Hematopoietic multipotent progenitor cell treated with erythropoietin and hydrocortisone succinate and interleukin-3 and kit ligand, for 6 days (in vitro differentiated cells): ENCODE data around the gene BBS9.

Source experiments
- DNase-seq: peaks from one replicate; pipeline ENCODE4 v3.0.0-alpha.2; 2015

Gene BBS9

DNA sequence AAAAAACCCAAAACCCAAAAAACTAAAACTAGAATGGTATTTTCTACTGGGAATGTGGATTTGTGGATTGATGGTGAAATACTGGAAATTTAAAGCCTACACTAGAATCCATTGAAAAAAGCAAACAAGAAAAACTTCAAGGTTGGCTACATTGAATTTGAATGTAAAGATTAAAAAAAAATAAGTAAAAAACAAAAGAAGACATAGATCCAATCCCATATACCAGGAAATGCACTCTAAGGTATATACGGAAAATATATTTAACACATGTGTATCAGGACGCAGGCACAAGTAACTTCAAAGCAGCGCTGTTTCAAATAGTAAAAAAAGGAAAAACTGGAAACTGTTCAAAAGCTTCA lies 754 bp upstream of the BBS9 start:
- no peak for DNase-seq

DNA sequence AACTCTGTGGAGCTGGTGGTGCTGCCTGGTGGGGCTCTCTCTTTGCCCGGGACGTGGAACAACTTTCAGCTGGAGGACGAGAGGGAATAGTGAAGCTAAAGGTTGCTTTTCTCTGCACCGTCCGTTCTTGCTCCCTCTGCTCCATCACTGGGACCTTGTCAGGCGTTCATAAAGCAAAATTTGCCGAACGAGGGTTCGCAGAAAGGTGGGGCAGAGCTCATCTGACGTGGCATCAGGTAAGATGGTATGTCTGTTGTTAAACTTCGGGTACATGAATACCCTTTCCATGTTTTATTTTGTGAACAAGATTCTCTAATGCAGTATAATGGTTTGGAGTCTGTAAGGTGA lies 416 bp downstream of the BBS9 start:
- DNase-seq: peak; percentile 16

DNA sequence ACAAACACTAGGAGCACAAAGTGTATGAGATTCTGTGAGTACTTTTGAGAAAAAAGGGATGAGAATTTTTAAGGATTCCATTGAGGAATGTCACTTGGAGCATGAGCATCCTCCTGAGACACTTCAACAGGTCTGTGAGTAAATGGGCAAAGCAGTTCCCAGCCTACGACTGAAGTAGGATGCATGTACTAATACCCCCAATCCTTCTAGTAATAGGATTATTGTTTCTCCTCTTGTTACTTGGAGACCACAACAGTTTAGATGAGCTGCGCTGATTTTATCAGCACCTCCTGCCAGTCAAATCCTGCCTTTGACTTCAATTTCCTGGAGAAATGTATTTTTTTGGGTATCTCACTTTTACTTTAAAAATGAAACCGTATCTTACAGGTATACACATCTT lies 820 bp downstream of the BBS9 start:
- DNase-seq: peak; percentile 9

DNA sequence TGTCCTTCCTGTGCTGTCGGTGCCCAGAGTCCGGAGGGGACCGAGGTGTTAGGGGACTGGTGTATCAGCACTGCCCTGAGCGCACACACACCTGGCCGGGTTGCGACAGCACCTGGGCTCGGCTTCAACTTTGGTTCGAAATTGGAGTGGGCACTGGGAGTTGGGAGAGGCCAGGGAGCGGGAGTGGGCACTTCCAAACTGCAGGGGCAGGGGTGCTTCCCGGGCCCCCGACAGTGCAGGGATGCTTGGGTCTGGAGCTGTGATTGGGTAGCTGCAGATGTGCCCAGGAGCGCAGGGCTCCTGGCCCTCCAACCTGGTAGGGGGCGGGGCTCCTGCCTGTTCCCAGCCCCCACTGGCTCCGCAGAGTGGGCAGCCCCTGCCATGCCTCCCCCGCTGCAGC lies 7.7 kb downstream of the BBS9 start:
- no peak for DNase-seq

DNA sequence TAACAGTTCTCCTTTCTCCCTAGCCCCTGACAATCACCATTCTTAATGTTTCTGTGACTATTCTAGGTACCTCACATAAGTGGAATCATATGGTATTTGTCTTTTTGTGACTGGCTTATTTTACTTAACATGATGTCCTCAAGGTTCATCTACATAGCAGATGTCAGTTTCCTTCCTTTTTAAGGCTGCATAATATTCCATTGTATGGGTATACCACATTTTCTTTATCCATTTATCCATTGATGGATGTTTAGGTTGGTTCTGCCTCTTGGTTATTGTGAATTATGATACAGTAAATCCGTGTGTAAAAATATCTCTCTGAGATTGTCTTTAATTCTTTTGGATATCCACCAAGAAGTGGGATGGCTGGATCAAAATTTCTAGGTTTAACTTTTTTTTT lies 13.2 kb downstream of the BBS9 start:
- DNase-seq: no peak

DNA sequence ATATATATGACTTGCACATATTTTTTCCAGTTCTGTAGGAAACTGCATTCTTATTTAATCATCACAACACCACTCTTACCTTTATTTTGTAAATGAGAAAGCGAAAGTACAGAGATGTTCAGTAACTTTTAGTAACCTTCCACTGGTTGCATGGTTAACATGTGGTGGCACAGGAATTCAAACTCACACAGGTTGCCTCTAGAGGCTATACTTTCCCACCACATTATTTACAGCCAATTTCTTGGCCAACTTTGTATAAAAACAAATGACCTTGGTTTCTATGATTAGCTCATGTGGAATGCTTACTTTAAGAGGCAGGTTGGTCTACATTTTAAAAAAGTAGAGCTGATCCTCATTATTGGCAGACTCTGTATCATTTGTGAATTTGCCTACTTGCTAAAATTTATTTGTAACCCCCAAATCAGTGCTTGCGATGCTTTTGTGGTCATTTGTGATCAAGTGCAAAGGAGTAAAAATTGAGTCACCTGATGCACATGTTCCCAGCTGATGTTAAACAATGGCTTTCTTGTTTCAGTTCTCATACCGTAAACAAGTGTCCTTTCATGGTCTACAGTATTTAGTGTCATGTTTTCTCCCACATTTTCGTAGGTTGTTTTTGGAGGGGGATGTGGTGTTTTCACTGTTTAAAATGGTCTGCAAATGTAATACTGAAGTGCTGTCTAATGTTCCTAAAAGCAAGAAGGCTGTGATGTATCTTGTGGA lies 14.8 kb downstream of the BBS9 start:
- DNase-seq: no peak

DNA sequence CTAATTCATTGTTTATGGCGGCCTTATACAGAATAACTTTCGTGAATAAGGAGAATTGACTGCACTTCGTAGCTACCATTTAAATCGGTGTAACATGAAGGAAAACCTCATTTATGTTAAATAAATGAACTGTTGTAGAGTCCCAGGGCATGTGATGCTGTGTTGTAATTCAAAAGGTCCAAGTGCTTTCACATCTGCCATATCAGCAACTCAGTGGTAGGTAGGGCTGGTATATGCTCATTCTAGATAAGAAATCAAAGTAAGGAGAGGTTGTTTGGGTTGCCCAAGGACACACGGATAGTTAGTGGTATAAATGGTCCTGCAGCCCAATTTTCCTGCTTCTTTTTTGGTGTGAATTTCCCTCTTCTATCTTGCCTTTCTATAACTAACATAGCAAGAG lies 15.8 kb downstream of the BBS9 start:
- DNase-seq: peak; percentile 48

DNA sequence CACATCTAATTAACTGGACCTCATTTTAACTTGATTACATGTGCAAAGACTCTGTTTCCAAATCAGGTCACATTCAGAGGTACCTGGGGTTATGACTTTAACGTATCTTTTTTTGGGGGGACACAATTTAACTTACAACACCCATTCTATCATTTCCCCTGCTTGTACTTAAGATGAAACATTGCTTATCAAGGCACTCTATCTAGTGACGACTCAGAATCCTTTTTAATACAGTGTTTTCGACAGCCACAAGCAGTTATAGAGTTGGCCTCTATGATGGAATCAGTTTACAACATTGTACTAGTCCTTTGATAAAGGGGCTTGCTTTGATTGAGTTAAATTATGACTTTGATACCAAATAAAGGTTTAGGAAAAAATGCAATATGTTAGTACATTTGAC lies 22.7 kb downstream of the BBS9 start:
- no peak for DNase-seq

DNA sequence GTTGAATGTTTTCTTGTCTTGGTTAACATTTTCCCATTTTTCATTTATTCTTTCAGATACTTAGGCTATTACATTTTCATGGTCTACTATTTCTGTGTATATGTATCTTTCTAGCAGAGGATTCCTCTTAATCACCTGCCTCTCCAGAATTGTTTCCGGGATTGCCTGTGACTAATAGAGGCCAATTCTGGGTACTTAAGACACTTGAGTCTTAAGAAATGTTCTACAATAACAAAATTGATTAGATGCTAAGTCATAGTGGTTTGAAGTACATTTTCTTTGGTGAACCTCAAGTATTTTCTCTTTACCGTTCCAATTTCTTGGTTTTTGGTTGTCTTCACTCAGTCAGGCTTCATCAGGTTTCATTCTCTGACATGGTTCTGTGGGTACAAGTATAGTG lies 26.4 kb downstream of the BBS9 start:
- DNase-seq: no peak

DNA sequence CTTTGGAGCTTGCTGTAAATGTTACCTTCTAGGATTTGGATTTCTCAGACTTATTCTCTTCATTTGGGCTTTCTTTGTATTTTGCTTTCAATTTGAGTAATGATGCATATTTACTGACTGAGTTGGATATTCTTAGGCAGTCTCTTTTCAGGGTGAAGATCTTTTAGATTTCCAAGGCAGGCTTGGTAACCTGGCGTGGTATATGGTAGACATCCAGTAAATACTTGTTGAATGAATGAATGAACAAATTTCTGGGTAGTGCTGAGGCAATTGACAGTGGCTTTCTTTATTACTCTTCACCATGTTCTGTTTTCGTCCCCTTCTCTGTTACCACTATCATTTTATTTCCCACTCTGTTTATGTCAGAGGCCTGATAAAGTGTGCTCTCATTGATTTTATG lies 27.1 kb downstream of the BBS9 start:
- no peak for DNase-seq

DNA sequence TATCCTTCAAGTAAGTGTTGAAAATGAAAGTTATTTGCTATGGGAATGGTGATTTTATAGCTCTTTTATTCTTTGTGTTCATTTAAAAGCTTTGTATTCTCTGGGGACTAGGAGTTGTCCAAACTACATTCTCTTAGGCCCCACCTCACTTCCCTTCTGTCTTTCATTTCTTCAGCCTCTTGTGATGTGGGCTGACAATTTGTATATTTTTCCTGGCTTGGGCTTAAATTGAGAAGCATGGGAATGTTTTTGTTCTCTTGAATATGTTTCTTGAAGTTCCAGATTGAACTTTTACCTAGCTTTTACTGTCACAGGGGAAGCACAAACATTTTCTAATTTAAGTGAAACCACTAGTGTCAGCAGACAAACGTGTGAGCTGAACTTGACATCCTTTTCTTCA lies 27.9 kb downstream of the BBS9 start:
- no peak for DNase-seq

DNA sequence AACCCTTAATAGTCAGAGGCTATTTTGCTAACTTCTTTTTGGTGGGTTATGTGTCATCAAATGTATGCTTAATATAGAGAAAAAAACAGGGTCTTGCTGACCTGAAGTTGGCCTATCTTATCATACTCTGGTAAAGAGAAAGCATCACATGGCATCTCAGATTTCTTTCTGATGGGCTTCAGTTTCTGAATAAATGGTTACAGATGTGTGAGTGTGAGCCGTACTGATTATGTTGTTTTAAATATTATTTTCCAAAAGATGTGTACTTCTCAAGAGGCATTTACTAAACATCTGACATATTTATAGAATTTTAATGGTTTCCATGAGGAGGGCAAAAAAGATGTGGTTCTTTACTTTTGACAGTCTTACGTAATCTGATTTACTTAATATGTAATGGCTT lies 28.4 kb downstream of the BBS9 start:
- no peak for DNase-seq

DNA sequence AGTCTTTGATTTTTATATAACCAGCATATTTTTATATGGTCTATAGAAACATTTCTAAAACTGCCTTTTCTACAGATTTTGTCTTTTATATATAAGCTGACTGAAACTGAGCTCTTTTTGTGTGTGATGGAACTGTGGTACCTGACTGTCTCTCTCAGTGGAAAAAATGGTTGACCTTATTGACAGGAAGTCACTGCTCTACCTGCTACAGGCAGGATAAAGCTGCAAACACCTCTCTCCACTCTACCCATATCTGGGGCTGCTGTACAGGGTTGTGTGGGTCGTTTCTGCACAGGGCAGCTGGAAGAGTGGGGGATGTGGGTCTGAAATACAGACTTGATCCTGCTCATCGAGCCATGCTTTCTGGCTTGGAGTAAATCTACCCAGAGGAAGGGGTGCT lies 48.5 kb downstream of the BBS9 start:
- DNase-seq: no peak

DNA sequence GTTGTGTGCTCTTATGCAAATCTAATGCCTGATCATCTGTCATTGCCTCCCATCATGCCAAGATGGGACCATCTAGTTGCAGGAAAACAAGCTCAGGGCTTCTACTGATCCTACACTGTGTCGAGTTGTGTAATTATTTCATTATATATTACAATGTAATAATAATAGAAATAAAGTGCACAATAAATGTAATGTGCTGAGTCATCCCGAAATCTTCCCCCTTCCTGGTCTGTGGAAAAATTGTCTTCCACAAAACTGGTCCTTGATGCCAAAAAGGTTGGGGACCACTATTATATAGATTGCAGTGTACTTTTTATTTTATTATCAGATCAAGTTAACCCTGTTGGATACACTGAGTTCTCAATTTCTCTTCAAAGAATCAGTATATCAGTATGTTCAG lies 50.2 kb downstream of the BBS9 start:
- no peak for DNase-seq

DNA sequence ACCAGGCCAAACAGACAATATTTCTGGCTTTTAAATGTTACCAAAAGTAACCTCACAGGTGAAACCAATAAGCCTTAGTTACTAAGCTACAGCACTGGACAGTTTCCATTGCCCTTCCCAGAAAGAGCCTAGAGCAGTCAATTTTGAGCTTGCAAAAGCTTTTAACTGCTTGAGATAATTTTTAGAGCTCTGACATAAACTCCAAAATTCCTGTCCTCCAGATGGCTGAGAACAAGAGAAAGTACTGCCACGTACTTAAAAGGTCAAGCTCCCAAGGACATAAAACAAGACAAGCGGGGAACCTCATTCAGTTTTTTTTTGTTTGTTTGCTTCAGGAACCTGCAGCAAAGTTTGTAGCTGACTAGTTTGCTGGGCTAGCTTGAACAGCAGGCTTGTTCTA lies 54.1 kb downstream of the BBS9 start:
- no peak for DNase-seq

DNA sequence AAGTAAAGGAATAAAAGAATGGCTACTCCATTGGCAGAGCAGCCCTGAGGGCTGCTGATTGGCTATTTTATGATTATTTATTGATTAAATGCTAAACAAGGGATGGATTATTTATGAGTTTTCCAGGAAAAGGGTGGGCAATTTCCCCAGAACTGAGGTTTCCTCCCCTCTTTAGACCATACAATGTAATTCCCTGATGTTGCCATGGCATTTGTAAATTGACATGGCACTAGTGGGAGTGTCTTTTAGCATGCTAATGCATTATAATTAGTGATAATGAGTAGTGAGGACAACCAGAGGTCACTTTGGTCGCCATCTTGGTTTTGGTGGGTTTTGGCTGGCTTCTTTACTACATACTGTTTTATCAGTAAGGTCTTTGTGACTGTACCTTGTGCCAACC lies 55.5 kb downstream of the BBS9 start:
- no peak for DNase-seq

DNA sequence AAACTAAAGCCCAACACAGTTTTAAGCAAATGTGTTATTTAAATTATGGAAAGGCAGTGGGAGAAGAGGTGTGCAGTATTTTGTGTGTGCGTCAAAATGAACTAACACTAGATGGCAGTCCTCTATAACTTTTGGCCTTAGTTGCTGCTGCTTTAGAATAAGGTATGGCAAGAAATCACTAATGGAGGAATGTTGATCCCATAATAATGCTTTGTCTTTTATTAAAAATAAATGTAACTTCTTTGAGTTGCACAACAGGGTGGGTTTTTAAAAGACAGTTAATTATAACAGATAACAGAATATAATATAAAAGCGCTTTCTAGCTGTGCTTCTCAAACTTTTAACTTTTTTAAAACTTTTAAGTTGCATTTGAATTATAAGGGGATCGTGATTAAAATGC lies 56.4 kb downstream of the BBS9 start:
- peak; percentile 75 for DNase-seq

DNA sequence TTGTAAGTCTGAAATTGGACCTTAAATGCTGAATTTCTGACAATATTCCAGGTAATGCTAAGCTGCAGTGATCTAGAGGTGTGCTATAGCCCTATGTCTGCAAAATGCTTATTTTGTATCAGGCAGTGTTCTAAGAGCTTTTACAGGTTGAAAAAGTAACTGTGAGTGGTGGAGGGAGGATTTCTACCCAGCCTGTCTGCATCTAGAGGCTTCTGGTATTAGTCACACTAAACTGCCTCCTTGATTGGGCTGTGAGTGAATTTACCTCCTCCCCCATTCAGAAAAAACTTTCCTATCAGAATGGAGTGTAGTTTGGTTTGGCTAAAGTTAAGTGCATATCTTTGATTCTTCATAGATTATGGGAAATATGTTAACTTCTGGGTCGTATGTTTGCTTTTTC lies 56.8 kb downstream of the BBS9 start:
- DNase-seq: no peak

DNA sequence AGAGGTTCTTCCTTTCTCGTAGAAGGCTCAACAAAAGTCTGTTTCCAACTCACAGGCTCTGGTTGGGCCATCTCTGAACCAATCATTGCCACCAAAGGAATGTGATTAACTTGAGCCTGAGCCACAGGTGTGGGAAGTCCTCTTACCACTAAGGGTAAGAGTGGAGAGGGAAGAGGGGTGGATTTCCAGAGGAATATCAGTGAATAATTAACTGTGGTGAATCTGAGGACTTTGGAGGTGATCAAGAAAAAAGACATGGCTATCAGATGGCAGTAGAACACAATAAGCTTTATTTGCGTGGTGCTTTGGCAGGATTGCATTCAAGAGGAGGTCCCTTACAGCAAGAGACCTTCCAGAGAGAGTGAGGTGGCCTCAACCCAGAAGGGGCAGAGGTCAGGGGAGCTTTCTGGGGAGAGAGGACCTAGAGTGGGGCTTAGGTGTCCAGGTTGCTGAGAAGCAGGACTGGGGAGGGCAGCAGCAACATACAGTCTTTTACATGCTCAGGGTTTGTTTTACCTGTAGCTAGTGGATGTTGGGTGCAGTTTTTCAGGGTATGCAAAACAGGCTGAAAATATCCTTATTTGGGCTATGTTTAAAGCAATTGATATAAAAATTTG lies 61.4 kb downstream of the BBS9 start:
- no peak for DNase-seq

DNA sequence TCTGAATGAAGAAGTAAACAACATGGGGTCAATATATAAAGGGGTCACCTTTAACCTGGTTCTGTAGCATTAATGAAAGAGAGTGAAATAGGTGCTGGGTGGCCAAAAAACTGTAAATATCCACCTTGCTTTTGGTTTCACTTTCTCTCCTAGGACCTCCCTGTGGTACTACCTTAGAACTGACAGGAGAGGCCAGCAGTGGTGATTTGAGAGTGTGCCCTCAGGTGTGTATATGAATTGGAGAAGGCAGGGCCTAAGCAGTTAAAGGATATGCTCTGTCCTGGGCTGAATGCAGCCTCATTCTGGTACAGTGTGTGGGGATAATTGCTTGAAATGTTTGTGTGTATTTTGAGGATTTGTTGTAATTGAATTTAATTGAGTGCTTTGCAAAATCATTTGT lies 62.0 kb downstream of the BBS9 start:
- no peak for DNase-seq

DNA sequence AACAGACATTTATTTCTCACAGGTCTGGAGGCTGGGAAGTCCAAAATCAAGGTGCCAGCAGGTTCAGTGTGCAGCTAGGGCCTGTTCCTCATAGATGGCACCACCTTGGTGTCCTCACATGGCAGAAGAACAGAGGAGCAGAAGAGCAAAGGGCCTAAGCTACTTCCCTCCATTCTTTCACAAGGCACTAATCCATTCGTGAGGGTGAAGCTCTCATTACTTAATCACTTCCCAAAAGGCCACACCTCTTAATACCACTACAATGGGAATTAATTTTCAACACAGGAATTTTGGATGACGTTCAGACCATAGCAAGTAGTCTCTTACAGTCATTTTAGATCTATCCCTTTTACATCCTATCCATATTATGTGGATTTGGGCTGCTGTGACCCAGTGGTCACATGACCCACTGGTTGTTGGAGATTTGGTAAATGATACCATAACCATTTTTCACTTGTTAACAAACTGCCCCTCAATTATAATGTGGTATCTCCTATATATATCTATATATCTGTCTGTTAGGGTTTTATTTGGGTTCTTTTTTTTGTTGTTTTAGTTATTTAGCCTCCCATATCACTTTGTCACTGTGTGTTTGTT lies 63.4 kb downstream of the BBS9 start:
- no peak for DNase-seq

DNA sequence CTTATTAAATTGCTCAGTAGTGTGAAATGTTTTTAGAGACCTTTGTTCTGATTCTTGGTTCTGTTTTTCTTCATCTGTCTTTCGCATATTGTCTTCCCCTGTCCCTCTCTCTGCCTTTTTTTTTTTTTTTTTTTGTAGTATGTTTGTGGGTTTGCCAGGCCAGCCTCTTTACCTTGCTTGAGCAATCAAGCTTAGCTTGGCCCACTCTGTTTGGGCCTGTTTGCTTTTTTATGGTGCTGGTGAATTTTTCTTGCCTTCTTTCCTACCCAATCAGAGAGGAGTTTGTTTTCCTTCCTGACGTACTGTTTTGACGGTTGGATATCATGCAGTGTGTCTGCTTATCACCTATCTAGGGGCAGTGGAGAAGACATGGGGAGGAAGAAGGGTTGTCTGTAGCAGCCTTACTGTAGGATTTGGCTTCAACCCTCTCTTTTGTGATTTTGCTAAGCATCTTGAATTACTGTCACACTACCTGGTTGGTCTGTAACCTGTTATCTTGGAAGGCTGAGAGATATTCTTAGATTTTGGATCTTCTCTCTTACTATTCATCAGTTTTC lies 64.0 kb downstream of the BBS9 start:
- DNase-seq: no peak

DNA sequence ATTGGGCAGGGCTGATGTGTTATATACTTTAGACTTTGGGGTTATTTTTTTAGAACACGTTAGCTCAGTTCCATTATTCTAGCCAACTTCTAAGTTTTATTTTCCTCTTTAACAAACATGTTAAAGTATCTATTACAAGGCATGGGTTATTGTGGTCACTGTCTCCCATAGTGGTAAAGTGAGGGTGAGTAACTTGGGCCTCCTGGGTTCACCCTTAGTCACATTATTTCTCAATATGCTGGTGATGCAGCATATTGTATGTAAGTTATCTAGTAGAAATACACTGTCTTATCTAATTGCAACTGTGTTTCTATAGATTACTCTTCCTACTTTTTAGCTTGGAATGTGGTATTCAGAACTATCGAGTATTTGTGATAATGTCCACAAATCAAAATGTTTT lies 65.9 kb downstream of the BBS9 start:
- DNase-seq: peak; percentile 31

DNA sequence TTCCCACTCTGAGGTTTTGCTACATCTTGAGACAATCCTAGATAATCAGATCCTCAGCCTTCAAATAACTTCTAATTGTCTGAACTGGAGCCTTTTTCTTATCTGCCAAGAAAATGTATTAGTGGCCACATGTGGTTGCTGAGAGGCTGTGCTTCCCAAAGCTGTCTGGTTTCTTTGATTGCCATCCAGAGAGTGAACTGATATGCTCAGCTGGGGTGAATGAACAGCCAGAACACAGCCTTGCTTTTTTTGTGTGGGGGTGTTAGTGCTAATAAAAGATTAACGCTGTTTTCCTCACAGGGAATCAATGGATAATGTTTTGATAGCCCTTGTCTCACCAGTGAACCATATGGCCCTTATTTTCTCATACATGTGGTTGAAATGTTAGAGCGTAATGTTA lies 66.9 kb downstream of the BBS9 start:
- DNase-seq: peak; percentile 71

DNA sequence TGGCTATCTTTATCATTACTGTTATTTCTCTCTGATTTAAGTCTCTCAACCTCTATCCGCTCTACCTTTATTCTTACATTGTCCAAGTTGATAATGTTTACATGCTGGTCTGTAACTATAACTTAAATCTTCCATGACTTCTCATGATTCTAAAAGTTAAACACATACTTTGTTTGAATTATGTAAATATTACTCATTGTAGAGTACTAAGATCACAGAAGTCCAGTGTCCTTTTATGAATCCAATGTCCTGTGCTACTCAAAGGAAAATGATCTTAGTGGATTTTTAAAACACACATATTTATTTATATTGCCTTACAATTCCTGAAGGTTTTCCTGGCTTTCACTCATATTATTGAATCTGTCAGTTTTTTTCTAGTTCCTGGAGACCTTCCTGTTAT lies 70.9 kb downstream of the BBS9 start:
- no peak for DNase-seq
